ENCODE measurements around the gene HDAC4. TPM values are rescaled to one million over a fixed set of nuclear protein-coding genes. Genes with fewer than 3 reads are reported as not detected.

Gene HDAC4
- total RNA-seq, 1 experiment from 2014 or later: 61.5 TPM

DNA sequence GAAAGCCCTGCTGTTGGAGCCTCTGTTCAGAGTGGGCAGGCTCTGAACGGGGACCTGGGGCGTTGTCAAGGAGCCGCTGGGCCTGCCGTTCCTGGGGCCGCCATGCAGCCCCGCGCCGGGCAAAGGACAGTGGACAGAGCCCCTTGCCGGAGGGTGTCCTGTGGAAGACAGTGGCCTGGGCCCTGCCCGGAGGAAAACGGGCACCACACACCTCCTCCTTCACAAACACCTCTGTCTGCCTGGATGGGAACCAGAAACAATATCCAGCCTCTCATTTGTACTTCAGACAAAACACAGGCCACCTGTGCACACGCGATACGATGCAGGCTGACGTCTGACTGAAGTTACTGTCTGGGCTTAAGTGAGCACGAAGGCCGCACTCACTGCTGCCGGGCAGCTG lies 319.2 kb downstream of the HDAC4 start:
- intact Hi-C loops (cut with micrococcal nuclease; ENCODE audit: unreplicated experiment): no loop called here
- no peaks in the 10 kb centered on the region for H3K36me3 ChIP-seq (ENCODE audit: low read depth)
- CTCF ChIA-PET: no interaction called here

DNA sequence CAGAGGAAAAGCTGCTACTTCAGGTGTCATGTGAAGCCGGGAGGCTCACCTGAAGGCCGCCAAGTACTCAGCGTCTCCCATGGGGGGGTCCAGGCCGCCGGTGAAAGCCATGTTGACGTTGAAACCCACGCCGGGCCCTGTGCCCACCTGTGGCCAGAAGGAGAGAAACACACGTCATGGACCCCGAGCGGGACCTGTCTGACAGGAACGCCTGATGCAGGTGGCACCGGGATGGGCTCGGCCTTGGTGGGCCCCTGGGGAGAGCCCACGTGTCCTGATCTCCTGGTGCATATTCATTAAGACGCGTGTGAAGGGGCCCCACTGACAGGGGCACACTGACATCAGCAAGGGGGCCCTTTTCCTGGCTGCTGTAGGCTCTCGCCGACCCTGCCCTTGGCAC lies 319.8 kb downstream of the HDAC4 start:
- H3K9me3 ChIP-seq (ENCODE audit: insufficient read depth, low read depth): no peaks in the 10 kb centered on the region
- no peaks in the 10 kb centered on the region for H3K9me2 ChIP-seq (ENCODE audit: insufficient read depth)
- DNase-seq: no peak
- intact Hi-C loops (cut with micrococcal nuclease; ENCODE audit: unreplicated experiment): no loop called here
- H3K79me2 ChIP-seq (ENCODE audit: low read depth): no peaks in the 10 kb centered on the region
- TF ChIP-seq, protein P1, sequence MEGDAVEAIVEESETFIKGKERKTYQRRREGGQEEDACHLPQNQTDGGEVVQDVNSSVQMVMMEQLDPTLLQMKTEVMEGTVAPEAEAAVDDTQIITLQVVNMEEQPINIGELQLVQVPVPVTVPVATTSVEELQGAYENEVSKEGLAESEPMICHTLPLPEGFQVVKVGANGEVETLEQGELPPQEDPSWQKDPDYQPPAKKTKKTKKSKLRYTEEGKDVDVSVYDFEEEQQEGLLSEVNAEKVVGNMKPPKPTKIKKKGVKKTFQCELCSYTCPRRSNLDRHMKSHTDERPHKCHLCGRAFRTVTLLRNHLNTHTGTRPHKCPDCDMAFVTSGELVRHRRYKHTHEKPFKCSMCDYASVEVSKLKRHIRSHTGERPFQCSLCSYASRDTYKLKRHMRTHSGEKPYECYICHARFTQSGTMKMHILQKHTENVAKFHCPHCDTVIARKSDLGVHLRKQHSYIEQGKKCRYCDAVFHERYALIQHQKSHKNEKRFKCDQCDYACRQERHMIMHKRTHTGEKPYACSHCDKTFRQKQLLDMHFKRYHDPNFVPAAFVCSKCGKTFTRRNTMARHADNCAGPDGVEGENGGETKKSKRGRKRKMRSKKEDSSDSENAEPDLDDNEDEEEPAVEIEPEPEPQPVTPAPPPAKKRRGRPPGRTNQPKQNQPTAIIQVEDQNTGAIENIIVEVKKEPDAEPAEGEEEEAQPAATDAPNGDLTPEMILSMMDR (conservative IDR thresholded peaks at IDR 0.05): no peak
- no peak for TF ChIP-seq EZH2 (IDR thresholded peaks at IDR 0.05; ENCODE audit: low read depth)
- no peaks in the 10 kb centered on the region for H4K20me1 ChIP-seq (ENCODE audit: insufficient read depth)
- no peaks in the 10 kb centered on the region for H3K4me1 ChIP-seq (replicated peaks; ENCODE audit: insufficient read depth)
- no peak overlapping the region for H2AFZ ChIP-seq
- H3F3A ChIP-seq (ENCODE audit: insufficient read depth, low read depth): peaks cover 4% of the 10 kb centered on the region; the same call in 1 of the 2 replicates
- BruUV-seq (replicated peaks): no TSS peak
- H3K27ac ChIP-seq: no peak overlapping the region
- no peaks in the 10 kb centered on the region for H3K27me3 ChIP-seq (ENCODE audit: insufficient read depth, low read depth)
- CTCF ChIA-PET: no interaction called here
- POLR2A ChIA-PET (ENCODE audit: unreplicated experiment): no interaction called here
- H3K36me3 ChIP-seq (ENCODE audit: low read depth): no peaks in the 10 kb centered on the region
- H3K4me3 ChIP-seq: no peak overlapping the region
- H3K4me2 ChIP-seq: no peak overlapping the region

More for the DNA sequence above, 319.2 kb downstream of the HDAC4 start:
- Histone ChIP-seq H3K79me2 (ENCODE audit: low read depth) (no peaks in the 10 kb centered on the region), H3K4me3 (no peak overlapping the region), H4K20me1 (ENCODE audit: insufficient read depth) (no peaks in the 10 kb centered on the region), H3K27me3 (ENCODE audit: insufficient read depth, low read depth) (no peaks in the 10 kb centered on the region), H3K9me2 (ENCODE audit: insufficient read depth) (no peaks in the 10 kb centered on the region), H3K9me3 (ENCODE audit: insufficient read depth, low read depth) (no peaks in the 10 kb centered on the region), H3K27ac (no peak overlapping the region), H3K4me2 (no peak overlapping the region), H2AFZ (no peak overlapping the region), H3F3A (ENCODE audit: insufficient read depth, low read depth) (peaks cover 4% of the 10 kb centered on the region; the same call in 1 of the 2 replicates), H3K4me1 (replicated peaks; ENCODE audit: insufficient read depth) (no peaks in the 10 kb centered on the region)
- POLR2A ChIA-PET (ENCODE audit: unreplicated experiment): no interaction called here
- TF ChIP-seq, protein P1 (conservative IDR thresholded peaks at IDR 0.05): no peak
- TF ChIP-seq EZH2 (IDR thresholded peaks at IDR 0.05; ENCODE audit: low read depth): no peak
- no TSS peak for BruUV-seq (replicated peaks)
- no peak for DNase-seq

DNA sequence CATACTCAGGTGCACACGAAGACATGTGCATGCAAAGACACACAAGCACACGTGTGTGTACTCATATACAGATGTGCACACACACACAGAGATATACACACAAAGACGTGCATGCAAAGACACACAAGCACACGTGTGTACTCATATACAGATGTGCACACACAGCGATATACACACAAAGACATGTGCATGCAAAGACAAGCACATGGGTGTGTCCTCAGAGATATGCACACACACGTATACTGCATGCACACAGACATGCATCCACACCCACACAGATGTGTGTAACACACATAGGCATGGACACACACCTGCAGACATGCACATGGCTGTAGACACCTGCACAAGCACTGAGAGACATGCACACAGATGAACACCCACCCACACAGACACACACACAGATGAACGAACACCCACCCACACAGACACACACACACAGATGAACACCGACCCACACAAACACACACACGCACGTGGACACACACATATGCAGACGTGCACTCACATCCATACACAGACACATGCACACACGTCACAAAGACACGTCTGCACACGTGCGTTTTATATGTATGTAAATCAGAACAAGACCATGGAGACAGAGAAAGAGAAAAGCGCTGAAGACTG lies 321.0 kb downstream of the HDAC4 start:
- no peaks in the 10 kb centered on the region for H3K4me1 ChIP-seq (replicated peaks; ENCODE audit: insufficient read depth)
- no peak overlapping the region for H2AFZ ChIP-seq
- no peak overlapping the region for H3K4me3 ChIP-seq
- peaks cover 4% of the 10 kb centered on the region; the same call in 1 of the 2 replicates for H3F3A ChIP-seq (ENCODE audit: insufficient read depth, low read depth)
- H3K79me2 ChIP-seq (ENCODE audit: low read depth): no peaks in the 10 kb centered on the region
- no peak overlapping the region for H3K4me2 ChIP-seq
- no peak for TF ChIP-seq EZH2 (IDR thresholded peaks at IDR 0.05; ENCODE audit: low read depth)
- TF ChIP-seq, protein P1 (conservative IDR thresholded peaks at IDR 0.05): no peak
- ChIA-PET POLR2A (ENCODE audit: unreplicated experiment) (no interaction called here), CTCF (no interaction called here)
- no peaks in the 10 kb centered on the region for H3K36me3 ChIP-seq (ENCODE audit: low read depth)
- no peaks in the 10 kb centered on the region for H3K27me3 ChIP-seq (ENCODE audit: insufficient read depth, low read depth)
- no peaks in the 10 kb centered on the region for H3K9me3 ChIP-seq (ENCODE audit: insufficient read depth, low read depth)
- H4K20me1 ChIP-seq (ENCODE audit: insufficient read depth): no peaks in the 10 kb centered on the region
- DNase-seq: no peak
- intact Hi-C loops (cut with micrococcal nuclease; ENCODE audit: unreplicated experiment): no loop called here
- H3K9me2 ChIP-seq (ENCODE audit: insufficient read depth): no peaks in the 10 kb centered on the region
- BruUV-seq (replicated peaks): no TSS peak
- no peak overlapping the region for H3K27ac ChIP-seq
